Measurements from ENCODE around the gene MPV17.
"Not testable (repeated sequence)": the region's sequence is repeated elsewhere in the genome, so short reads cannot be mapped to it uniquely, and the experiment has no call there.

The MPV17 gene

GRCh38 chr2:27353762-27354596, 31.1 kb upstream of the MPV17 start:
- Histone ChIP-seq H3K4me2 (ENCODE audit: low read length) (0 out of 2 replicates have a peak overlapping the region, but pooled peaks have one; percentile 0), H3K79me2 (ENCODE audit: control insufficient read depth, low read length) (peaks cover 97% of the 10 kb centered on the region)
- TF ChIP-seq CTCF (IDR thresholded peaks at IDR 0.05; ENCODE audit: low read depth, low read length, poor library complexity, severe bottlenecking), result no peak
- TF ChIP-seq EZH2phosphoT487 (IDR thresholded peaks at IDR 0.05; ENCODE audit: borderline replicate concordance, low read length), result no peak

GRCh38 chr2:27353386-27353761, 30.5 kb upstream of the MPV17 start:
- H3K27ac ChIP-seq (ENCODE audit: low read depth, low read length); H3K9me3 ChIP-seq (ENCODE audit: control insufficient read depth, insufficient read depth, low read length); H3K27me3 ChIP-seq (ENCODE audit: control insufficient read depth, low read length); H3K9me2 ChIP-seq (replicated peaks; ENCODE audit: control insufficient read depth, low read length); H3K4me2 ChIP-seq (ENCODE audit: low read length); H3F3A ChIP-seq (ENCODE audit: control insufficient read depth, insufficient read depth); H3K4me3 ChIP-seq (ENCODE audit: low read length); H4K20me1 ChIP-seq (ENCODE audit: control insufficient read depth, insufficient read depth, low read depth, low read length): not testable (repeated sequence)
- H3K4me1 ChIP-seq (ENCODE audit: control insufficient read depth, low read length), result peaks cover 46% of the 10 kb centered on the region
- H3K79me2 ChIP-seq (ENCODE audit: control insufficient read depth, low read length), result peaks cover 95% of the 10 kb centered on the region
- H3K36me3 ChIP-seq (ENCODE audit: control insufficient read depth, low read length), result peaks cover 23% of the 10 kb centered on the region

More at GRCh38 chr2:27353762-27354596, 31.1 kb upstream of the MPV17 start:
- H3K27ac ChIP-seq (ENCODE audit: low read depth, low read length), result no peak overlapping the region
- no peak overlapping the region for H3K4me3 ChIP-seq (ENCODE audit: low read length)
- H3K4me1 ChIP-seq (ENCODE audit: control insufficient read depth, low read length), result peaks cover 49% of the 10 kb centered on the region
- peaks cover 27% of the 10 kb centered on the region for H3K36me3 ChIP-seq (ENCODE audit: control insufficient read depth, low read length)
- no peaks in the 10 kb centered on the region for H3K9me2 ChIP-seq (replicated peaks; ENCODE audit: control insufficient read depth, low read length)
- H3K27me3 ChIP-seq (ENCODE audit: control insufficient read depth, low read length), result no peaks in the 10 kb centered on the region
- H3F3A ChIP-seq (ENCODE audit: control insufficient read depth, insufficient read depth), result peaks cover 2% of the 10 kb centered on the region; the same call in 1 of the 2 replicates
- no peaks in the 10 kb centered on the region for H3K9me3 ChIP-seq (ENCODE audit: control insufficient read depth, insufficient read depth, low read length)
- H4K20me1 ChIP-seq (ENCODE audit: control insufficient read depth, insufficient read depth, low read depth, low read length), result no peaks in the 10 kb centered on the region

- Histone ChIP-seq H4K20me1 (ENCODE audit: control insufficient read depth, insufficient read depth, low read depth, low read length) (0 out of 2 replicates have a peak, but pooled peaks cover 3% of the 10 kb centered on the region), H3K4me2 (ENCODE audit: low read length) (no peak overlapping the region), H3F3A (ENCODE audit: control insufficient read depth, insufficient read depth) (peaks cover 2% of the 10 kb centered on the region; the same call in 1 of the 2 replicates), H3K9me2 (replicated peaks; ENCODE audit: control insufficient read depth, low read length) (no peaks in the 10 kb centered on the region), H3K79me2 (ENCODE audit: control insufficient read depth, low read length) (peaks cover 95% of the 10 kb centered on the region), H3K27ac (ENCODE audit: low read depth, low read length) (no peak overlapping the region), H3K4me3 (ENCODE audit: low read length) (no peak overlapping the region), H3K9me3 (ENCODE audit: control insufficient read depth, insufficient read depth, low read length) (no peaks in the 10 kb centered on the region), H3K36me3 (ENCODE audit: control insufficient read depth, low read length) (peaks cover 17% of the 10 kb centered on the region), H3K4me1 (ENCODE audit: control insufficient read depth, low read length) (peaks cover 39% of the 10 kb centered on the region), H3K27me3 (ENCODE audit: control insufficient read depth, low read length) (no peaks in the 10 kb centered on the region)
- no peak for TF ChIP-seq CTCF (IDR thresholded peaks at IDR 0.05; ENCODE audit: low read depth, low read length, poor library complexity, severe bottlenecking)
- TF ChIP-seq EZH2phosphoT487 (IDR thresholded peaks at IDR 0.05; ENCODE audit: borderline replicate concordance, low read length), result no peak
Observed at GRCh38 chr2:27351802-27352598, 29.1 kb upstream of the MPV17 start.
